Measurements from ENCODE around the gene CRISP2.

GRCh38 chr6:49653942-49654341 lies 59.4 kb downstream of the CRISP2 start:
- TF ChIP-seq CTCF (IDR thresholded peaks at IDR 0.05) (no peak), POLR2A (IDR thresholded peaks at IDR 0.05) (no peak)
